ENCODE measurements around the gene UNK.
A peak's percentile ranks its signal among the peaks of the same experiment; 100 is the strongest.

Gene UNK

GRCh38 chr17:75814021-75814395, 29.4 kb downstream of the UNK start:
- Mint-ChIP-seq H3K4me3 (no peak overlapping the region), H3K27me3 (ENCODE audit: low read depth) (no peaks in the 10 kb centered on the region), H3K4me1 (ENCODE audit: low read depth) (no peaks in the 10 kb centered on the region), H3K9me3 (no peaks in the 10 kb centered on the region), H3K27ac (no peak overlapping the region), H3K36me3 (ENCODE audit: low read depth) (peaks cover 6% of the 10 kb centered on the region)

GRCh38 chr17:75814900-75815373, 30.3 kb downstream of the UNK start:
- no peaks in the 10 kb centered on the region for H3K9me3 Mint-ChIP-seq
- no peaks in the 10 kb centered on the region for H3K27me3 Mint-ChIP-seq (ENCODE audit: low read depth)
- H3K4me1 Mint-ChIP-seq (ENCODE audit: low read depth) = no peaks in the 10 kb centered on the region
- H3K36me3 Mint-ChIP-seq (ENCODE audit: low read depth) = peaks cover 10% of the 10 kb centered on the region
- H3K27ac Mint-ChIP-seq = no peak overlapping the region
- no peak overlapping the region for H3K4me3 Mint-ChIP-seq

- peaks cover 10% of the 10 kb centered on the region for H3K36me3 Mint-ChIP-seq (ENCODE audit: low read depth)
These were observed 30.8 kb downstream of the UNK start for GRCh38 chr17:75815399-75815798.

GRCh38 chr17:75816693-75817092, 32.1 kb downstream of the UNK start:
- Mint-ChIP-seq H3K4me1 (ENCODE audit: low read depth) (peaks cover 3% of the 10 kb centered on the region), H3K27me3 (ENCODE audit: low read depth) (no peaks in the 10 kb centered on the region), H3K9me3 (no peaks in the 10 kb centered on the region), H3K27ac (no peak overlapping the region), H3K36me3 (ENCODE audit: low read depth) (peaks cover 15% of the 10 kb centered on the region), H3K4me3 (no peak overlapping the region)

More at GRCh38 chr17:75815399-75815798, 30.8 kb downstream of the UNK start:
- no peaks in the 10 kb centered on the region for H3K27me3 Mint-ChIP-seq (ENCODE audit: low read depth)
- no peaks in the 10 kb centered on the region for H3K9me3 Mint-ChIP-seq
- H3K4me1 Mint-ChIP-seq (ENCODE audit: low read depth) = no peaks in the 10 kb centered on the region
- H3K4me3 Mint-ChIP-seq = no peak overlapping the region
- no peak overlapping the region for H3K27ac Mint-ChIP-seq

GRCh38 chr17:75817571-75817970, 33.0 kb downstream of the UNK start:
- no peak overlapping the region for H3K27ac Mint-ChIP-seq
- H3K4me1 Mint-ChIP-seq (ENCODE audit: low read depth) = peaks cover 8% of the 10 kb centered on the region
- peaks cover 15% of the 10 kb centered on the region for H3K36me3 Mint-ChIP-seq (ENCODE audit: low read depth)

GRCh38 chr17:75818326-75818885, 33.8 kb downstream of the UNK start:
- H3K9me3 Mint-ChIP-seq = no peaks in the 10 kb centered on the region
- H3K27ac Mint-ChIP-seq = no peak overlapping the region
- H3K4me3 Mint-ChIP-seq = no peak overlapping the region
- H3K27me3 Mint-ChIP-seq (ENCODE audit: low read depth) = no peaks in the 10 kb centered on the region
- H3K4me1 Mint-ChIP-seq (ENCODE audit: low read depth) = peaks cover 8% of the 10 kb centered on the region
- H3K36me3 Mint-ChIP-seq (ENCODE audit: low read depth) = peaks cover 12% of the 10 kb centered on the region

More at GRCh38 chr17:75817571-75817970, 33.0 kb downstream of the UNK start:
- Mint-ChIP-seq H3K4me3 (no peak overlapping the region), H3K27me3 (ENCODE audit: low read depth) (no peaks in the 10 kb centered on the region), H3K9me3 (no peaks in the 10 kb centered on the region)

GRCh38 chr17:75819116-75819515, 34.5 kb downstream of the UNK start:
- Mint-ChIP-seq H3K4me1 (ENCODE audit: low read depth) (peaks cover 8% of the 10 kb centered on the region), H3K27ac (no peak overlapping the region), H3K9me3 (no peaks in the 10 kb centered on the region), H3K36me3 (ENCODE audit: low read depth) (peaks cover 12% of the 10 kb centered on the region), H3K27me3 (ENCODE audit: low read depth) (no peaks in the 10 kb centered on the region), H3K4me3 (no peak overlapping the region)

GRCh38 chr17:75819678-75820077, 35.1 kb downstream of the UNK start:
- no peak overlapping the region for H3K27ac Mint-ChIP-seq
- no peaks in the 10 kb centered on the region for H3K27me3 Mint-ChIP-seq (ENCODE audit: low read depth)
- peaks cover 12% of the 10 kb centered on the region for H3K36me3 Mint-ChIP-seq (ENCODE audit: low read depth)
- H3K4me1 Mint-ChIP-seq (ENCODE audit: low read depth) = peaks cover 8% of the 10 kb centered on the region
- no peak overlapping the region for H3K4me3 Mint-ChIP-seq
- no peaks in the 10 kb centered on the region for H3K9me3 Mint-ChIP-seq

GRCh38 chr17:75820094-75821080, 35.8 kb downstream of the UNK start:
- no peak overlapping the region for H3K4me3 Mint-ChIP-seq
- no peaks in the 10 kb centered on the region for H3K27me3 Mint-ChIP-seq (ENCODE audit: low read depth)
- peaks cover 8% of the 10 kb centered on the region for H3K4me1 Mint-ChIP-seq (ENCODE audit: low read depth)
- no peaks in the 10 kb centered on the region for H3K9me3 Mint-ChIP-seq
- peaks cover 13% of the 10 kb centered on the region for H3K36me3 Mint-ChIP-seq (ENCODE audit: low read depth)
- H3K27ac Mint-ChIP-seq = no peak overlapping the region

- Mint-ChIP-seq H3K4me1 (ENCODE audit: low read depth) (peaks cover 8% of the 10 kb centered on the region), H3K36me3 (ENCODE audit: low read depth) (peaks cover 15% of the 10 kb centered on the region), H3K27ac (no peak overlapping the region), H3K27me3 (ENCODE audit: low read depth) (no peaks in the 10 kb centered on the region), H3K9me3 (no peaks in the 10 kb centered on the region), H3K4me3 (no peak overlapping the region)
These were observed 36.9 kb downstream of the UNK start for GRCh38 chr17:75821552-75821951.

- Mint-ChIP-seq H3K27me3 (ENCODE audit: low read depth) (no peaks in the 10 kb centered on the region), H3K36me3 (ENCODE audit: low read depth) (peaks cover 19% of the 10 kb centered on the region)
These were observed 37.7 kb downstream of the UNK start for GRCh38 chr17:75822119-75822799.

GRCh38 chr17:75822800-75823166, 38.2 kb downstream of the UNK start:
- Mint-ChIP-seq H3K36me3 (ENCODE audit: low read depth) (peaks cover 19% of the 10 kb centered on the region), H3K27ac (no peak overlapping the region), H3K27me3 (ENCODE audit: low read depth) (no peaks in the 10 kb centered on the region), H3K4me1 (ENCODE audit: low read depth) (peaks cover 10% of the 10 kb centered on the region), H3K9me3 (no peaks in the 10 kb centered on the region), H3K4me3 (no peak overlapping the region)

More at GRCh38 chr17:75822119-75822799, 37.7 kb downstream of the UNK start:
- Mint-ChIP-seq H3K27ac (peak overlapping the region; percentile 34), H3K9me3 (no peaks in the 10 kb centered on the region), H3K4me3 (no peak overlapping the region), H3K4me1 (ENCODE audit: low read depth) (peaks cover 10% of the 10 kb centered on the region)

GRCh38 chr17:75823257-75824041, 38.8 kb downstream of the UNK start:
- H3K36me3 Mint-ChIP-seq (ENCODE audit: low read depth) = peaks cover 21% of the 10 kb centered on the region
- H3K9me3 Mint-ChIP-seq = no peaks in the 10 kb centered on the region
- no peaks in the 10 kb centered on the region for H3K27me3 Mint-ChIP-seq (ENCODE audit: low read depth)
- no peak overlapping the region for H3K27ac Mint-ChIP-seq
- peaks cover 16% of the 10 kb centered on the region for H3K4me1 Mint-ChIP-seq (ENCODE audit: low read depth)
- H3K4me3 Mint-ChIP-seq = no peak overlapping the region

- Mint-ChIP-seq H3K27me3 (ENCODE audit: low read depth) (no peaks in the 10 kb centered on the region), H3K27ac (no peak overlapping the region)
These were observed 39.5 kb downstream of the UNK start for GRCh38 chr17:75824050-75824552.

More at GRCh38 chr17:75824050-75824552, 39.5 kb downstream of the UNK start:
- peaks cover 16% of the 10 kb centered on the region for H3K4me1 Mint-ChIP-seq (ENCODE audit: low read depth)
- H3K4me3 Mint-ChIP-seq = no peak overlapping the region
- H3K36me3 Mint-ChIP-seq (ENCODE audit: low read depth) = peaks cover 21% of the 10 kb centered on the region
- H3K9me3 Mint-ChIP-seq = no peaks in the 10 kb centered on the region
